H9 (cell line): Measurements from ENCODE around the gene CREG2. TPM values are rescaled to one million over a fixed set of nuclear protein-coding genes. Genes with fewer than 3 reads are reported as not detected.

Experiments
- DNase-seq: peaks from one replicate; pipeline ENCODE4 v3.0.0-alpha.2; 2017
- H2AFZ ChIP-seq: one replicate; pipeline ENCODE4 v1.6.1; 2013; ENCODE audit warnings: mild to moderate bottlenecking, low read length, control low read depth, moderate library complexity
- H2AK5ac ChIP-seq: 2 replicates; pipeline ENCODE4 v1.6.1; 2013; ENCODE audit warnings: low read length, control low read depth, mixed read lengths; ENCODE audit not compliant: insufficient read length
- H2BK120ac ChIP-seq: one replicate; pipeline ENCODE4 v1.6.1; 2013; ENCODE audit warnings: low read depth, mild to moderate bottlenecking, low read length, control low read depth, inconsistent platforms; ENCODE audit not compliant: poor library complexity, severe bottlenecking
- H2BK12ac ChIP-seq: 2 replicates; pipeline ENCODE4 v1.6.1; 2013; ENCODE audit warnings: low read length, control low read depth, mixed read lengths, low read depth; ENCODE audit not compliant: insufficient read length
- H2BK15ac ChIP-seq: 2 replicates; pipeline ENCODE4 v1.6.1; 2013; ENCODE audit warnings: low read depth, low read length, control low read depth
- H2BK20ac ChIP-seq: one replicate; pipeline ENCODE4 v1.6.1; 2013; ENCODE audit warnings: low read depth, mild to moderate bottlenecking, low read length, control low read depth, inconsistent platforms; ENCODE audit not compliant: poor library complexity, severe bottlenecking
- H2BK5ac ChIP-seq: 2 replicates; pipeline ENCODE4 v1.6.1; 2013; ENCODE audit warnings: low read length, control low read depth, mixed read lengths; ENCODE audit not compliant: insufficient read length
- H3K14ac ChIP-seq: 2 replicates; pipeline ENCODE4 v1.6.1; 2013; ENCODE audit warnings: low read length, control low read depth; ENCODE audit not compliant: insufficient read depth
- H3K18ac ChIP-seq: 2 replicates; pipeline ENCODE4 v1.6.1; 2013; ENCODE audit warnings: low read depth, mild to moderate bottlenecking, mixed read lengths, low read length, control low read depth; ENCODE audit not compliant: insufficient read length
- H3K23ac ChIP-seq: 2 replicates; pipeline ENCODE4 v1.6.1; 2013; ENCODE audit warnings: low read length, control low read depth, mixed read lengths, low read depth; ENCODE audit not compliant: insufficient read length
- H3K23me2 ChIP-seq: 2 replicates; pipeline ENCODE4 v1.6.1; 2013; ENCODE audit warnings: low read depth, mild to moderate bottlenecking, mixed read lengths, low read length, control low read depth; ENCODE audit not compliant: insufficient read length, poor library complexity, severe bottlenecking
- H3K27ac ChIP-seq: 2 replicates; pipeline ENCODE4 v1.5.1; 2013; ENCODE audit warnings: low read length, control low read depth, mixed read lengths, low read depth; ENCODE audit not compliant: insufficient read length
- H3K27me3 ChIP-seq: 2 replicates; pipeline ENCODE4 v1.6.1; 2013; ENCODE audit warnings: low read length, control low read depth, inconsistent platforms; ENCODE audit not compliant: insufficient read depth
- H3K4ac ChIP-seq: 2 replicates; pipeline ENCODE4 v1.6.1; 2013; ENCODE audit warnings: low read depth, mild to moderate bottlenecking, control low read depth, inconsistent platforms, low read length, moderate library complexity
- H3K4me1 ChIP-seq: 2 replicates; pipeline ENCODE4 v1.6.1; 2013; ENCODE audit warnings: low read length, control low read depth, inconsistent platforms; ENCODE audit not compliant: insufficient read depth
- H3K4me2 ChIP-seq: 2 replicates; pipeline ENCODE4 v1.6.1; 2013; ENCODE audit warnings: low read length, control low read depth, mixed read lengths; ENCODE audit not compliant: insufficient read length, insufficient read depth
- H3K56ac ChIP-seq: 2 replicates; pipeline ENCODE4 v1.6.1; 2013; ENCODE audit warnings: low read depth, mild to moderate bottlenecking, mixed read lengths, low read length, control low read depth; ENCODE audit not compliant: insufficient read length
- H3K79me1 ChIP-seq: 2 replicates; pipeline ENCODE4 v1.6.1; 2013; ENCODE audit warnings: low read depth, mild to moderate bottlenecking, moderate library complexity, low read length, control low read depth, inconsistent platforms; ENCODE audit not compliant: insufficient read depth, poor library complexity, severe bottlenecking
- H3K79me2 ChIP-seq: 2 replicates; pipeline ENCODE4 v1.6.1; 2013; ENCODE audit warnings: low read length, control low read depth, inconsistent platforms; ENCODE audit not compliant: insufficient read depth
- H3K9ac ChIP-seq: 2 replicates; pipeline ENCODE4 v1.6.1; 2013; ENCODE audit warnings: low read length, control low read depth, mixed read lengths; ENCODE audit not compliant: insufficient read length; ENCODE audit errors: extremely low read depth
- H3K9me3 ChIP-seq: one replicate; pipeline ENCODE4 v1.6.1; 2013; ENCODE audit warnings: low read depth, low read length, inconsistent platforms; ENCODE audit not compliant: control insufficient read depth
- H3T11ph ChIP-seq: one replicate; pipeline ENCODE4 v1.6.1; 2013; ENCODE audit warnings: mild to moderate bottlenecking, low read length, control low read depth, inconsistent platforms
- H4K20me1 ChIP-seq: one replicate; pipeline ENCODE4 v1.6.1; 2013; ENCODE audit not compliant: control insufficient read depth, insufficient read length, insufficient read depth
- H4K5ac ChIP-seq: 2 replicates; pipeline ENCODE4 v1.6.1; 2013; ENCODE audit warnings: low read depth, mild to moderate bottlenecking, mixed read lengths, low read length, control low read depth; ENCODE audit not compliant: insufficient read length
- H4K8ac ChIP-seq: replicated peaks from 2 replicates; pipeline ENCODE4 v1.6.1; 2013; ENCODE audit warnings: low read length, control low read depth, mixed read lengths, low read depth; ENCODE audit not compliant: insufficient read length
- H4K91ac ChIP-seq: 2 replicates; pipeline ENCODE4 v1.6.1; 2013; ENCODE audit warnings: low read depth, mild to moderate bottlenecking, moderate library complexity, mixed read lengths, low read length, control low read depth; ENCODE audit not compliant: insufficient read length
- H3K27ac Mint-ChIP-seq, 3 experiments: 2 replicates in 2 of 3; 3 replicates in 1 of 3; pipeline ENCODE4 v1.8.0; 2020 to 2021; ENCODE audit warnings: mixed read lengths in 3 of 3, mild to moderate bottlenecking in 1 of 3, moderate library complexity in 1 of 3
- H3K27me3 Mint-ChIP-seq: 2 replicates; pipeline ENCODE4 v1.8.0; 2021; ENCODE audit warnings: low read depth, mild to moderate bottlenecking, moderate library complexity, mixed read lengths
- H3K36me3 Mint-ChIP-seq, 3 experiments: 2 replicates in 2 of 3; 3 replicates in 1 of 3; pipeline ENCODE4 v1.8.0; 2020 to 2021; ENCODE audit warnings: low read depth in 3 of 3, mixed read lengths in 3 of 3; ENCODE audit not compliant: insufficient read depth in 1 of 3
- H3K4me1 Mint-ChIP-seq, 2 experiments: 2 replicates each; pipeline ENCODE4 v1.8.0; 2020; ENCODE audit warnings: mixed read lengths in 2 of 2
- H3K4me3 Mint-ChIP-seq, 2 experiments: 2 replicates in 1 of 2; 3 replicates in 1 of 2; pipeline ENCODE4 v1.8.0; 2020 to 2021; ENCODE audit warnings: mild to moderate bottlenecking in 2 of 2, mixed read lengths in 2 of 2, moderate library complexity in 1 of 2
- H3K9me3 Mint-ChIP-seq, 2 experiments: 2 replicates in 1 of 2; 3 replicates in 1 of 2; pipeline ENCODE4 v1.8.0; 2020; ENCODE audit warnings: mild to moderate bottlenecking in 2 of 2, mixed read lengths in 2 of 2, moderate library complexity in 1 of 2
- CTCF ChIP-seq: fragments of 200-600 bp; sonication (generic); conservative IDR thresholded peaks from 3 replicates; pipeline ENCODE4 v1.8.0; 2021; ENCODE audit warnings: antibody characterized with exemption, mild to moderate bottlenecking
- WGBS: extraction: QIAGEN DNeasy Blood & Tissue Kit; methylation state at CpG from one replicate; pipeline ENCODE4 v1.1.7; 2013; ENCODE audit warnings: missing lambda C conversion rate, low lambda C conversion rate, mixed read lengths; ENCODE audit not compliant: insufficient read length; ENCODE audit errors: extremely low coverage; 5-methylcytosine and 5-hydroxymethylcytosine counted together
- total RNA-seq: library from RNA; stranded (reverse); gene quantifications from 2 replicates; pipeline ENCODE4 v1.2.1, GENCODE V29; 2021

CREG2 gene
- total RNA-seq, 1 experiment from 2014 or later, result 0.77 TPM

- Histone ChIP-seq H2BK120ac (no peak overlapping the region), H3K18ac (no peak overlapping the region), H3K4me1 (no peaks in the 10 kb centered on the region; the same call in 1 of the 2 replicates), H3K14ac (no peak overlapping the region), H4K20me1 (no peaks in the 10 kb centered on the region), H3K79me1 (no peaks in the 10 kb centered on the region), H3K27ac (no peak overlapping the region), H3K27me3 (no peaks in the 10 kb centered on the region; the same call in 1 of the 2 replicates), H3K56ac (no peak overlapping the region), H2AK5ac (no peak overlapping the region), H3K23me2 (no peaks in the 10 kb centered on the region), H3K9me3 (no peaks in the 10 kb centered on the region), H2AFZ (no peak overlapping the region), H3K23ac (no peak overlapping the region), H4K8ac (no peak overlapping the region), H3K9ac (no peak overlapping the region), H2BK12ac (no peak overlapping the region), H3K79me2 (no peaks in the 10 kb centered on the region), H4K5ac (no peak overlapping the region), H3K4ac (no peak overlapping the region), H4K91ac (no peak overlapping the region), H2BK5ac (no peak overlapping the region), H2BK15ac (no peak overlapping the region), H2BK20ac (no peak overlapping the region), H3K4me2 (no peak overlapping the region), H3T11ph (no peak overlapping the region)
- Mint-ChIP-seq H3K36me3 (no peaks in the 10 kb centered on the region), H3K9me3 (no peaks in the 10 kb centered on the region), H3K27ac (peak overlapping the region in 2 of 3 experiments; percentile 8 to 41; a peak in 1 of 7 replicates), H3K27me3 (no peaks in the 10 kb centered on the region; the same call in 1 of the 2 replicates), H3K4me3 (no peak overlapping the region), H3K4me1 (peaks cover 18 to 19% of the 10 kb centered on the region in 2 experiments)
- no peak for TF ChIP-seq CTCF
- no peak for DNase-seq
- no CpG with 5 or more reads among the region's 8 CpGs for WGBS
Observed at GRCh38 chr2:101400048-101400447, 12.7 kb upstream of the CREG2 start.
